ENCODE results near the gene CHMP2A.
"Not testable (repeated sequence)": the region's sequence is repeated elsewhere in the genome, so short reads cannot be mapped to it uniquely, and the experiment has no call there.

CHMP2A gene

GRCh38 chr19:58554494-58555368 is at the start of gene CHMP2A:
Gene CHMP2A, minus strand, starts transcription at chr19:58555105. Its CDS starts 893 bp downstream, at chr19:58554212.
- DNase-seq (ENCODE audit: low read depth in 2 of 2) = peak; percentile 97 to 98

- no peak for DNase-seq (ENCODE audit: low read depth in 2 of 2)
These were observed 31.3 kb upstream of the CHMP2A start for GRCh38 chr19:58586133-58586765.

- no peak for DNase-seq (ENCODE audit: low read depth in 2 of 2)
These were observed 30.7 kb upstream of the CHMP2A start for GRCh38 chr19:58585442-58586132.

GRCh38 chr19:58584498-58585441 is 29.9 kb upstream of the CHMP2A start:
- no peak for DNase-seq (ENCODE audit: low read depth in 2 of 2)

- no peak for DNase-seq (ENCODE audit: low read depth in 2 of 2)
These were observed 28.1 kb upstream of the CHMP2A start for GRCh38 chr19:58582985-58583384.

- peak; percentile 81 to 89 for DNase-seq (ENCODE audit: low read depth in 2 of 2)
These were observed 26.6 kb upstream of the CHMP2A start for GRCh38 chr19:58581227-58582141.

- DNase-seq (ENCODE audit: low read depth in 2 of 2) = no peak
These were observed 24.7 kb upstream of the CHMP2A start for GRCh38 chr19:58579473-58580142.

- no peak for DNase-seq (ENCODE audit: low read depth in 2 of 2)
These were observed 23.4 kb upstream of the CHMP2A start for GRCh38 chr19:58578012-58578925.

GRCh38 chr19:58577581-58577980 is 22.7 kb upstream of the CHMP2A start:
- DNase-seq (ENCODE audit: low read depth in 2 of 2) = not testable (repeated sequence)

GRCh38 chr19:58575183-58576041 is 20.5 kb upstream of the CHMP2A start:
- peak in 1 of 2 donors; percentile 50 for DNase-seq (ENCODE audit: low read depth in 2 of 2)

GRCh38 chr19:58573658-58574164 is 18.8 kb upstream of the CHMP2A start:
- no peak for DNase-seq (ENCODE audit: low read depth in 2 of 2)

GRCh38 chr19:58572818-58573657 is 18.1 kb upstream of the CHMP2A start, which contains the start of gene MZF1:
Gene MZF1, minus strand, starts transcription at chr19:58573335. Its CDS starts 1,946 bp downstream, at chr19:58571389.
- peak; percentile 99 to 100 for DNase-seq (ENCODE audit: low read depth in 2 of 2)

GRCh38 chr19:58572026-58572817 is 17.3 kb upstream of the CHMP2A start:
- no peak for DNase-seq (ENCODE audit: low read depth in 2 of 2)

- no peak for DNase-seq (ENCODE audit: low read depth in 2 of 2)
These were observed 16.7 kb upstream of the CHMP2A start for GRCh38 chr19:58571575-58571947.

- DNase-seq (ENCODE audit: low read depth in 2 of 2) = no peak
These were observed 16.1 kb upstream of the CHMP2A start for GRCh38 chr19:58570770-58571574.

All from stimulated activated CD8-positive, alpha-beta memory T cell treated with anti-CD3 and anti-CD28 coated beads, Interleukin-7, amount 100 ng/mL, for 1 hour (primary cell).